ENCODE measurements around the gene CSF1R.

- TF ChIP-seq CTCF (IDR thresholded peaks at IDR 0.05; ENCODE audit: poor library complexity, severe bottlenecking) (no peak), TAF1 (IDR thresholded peaks at IDR 0.05; ENCODE audit: low read depth) (no peak), REST (IDR thresholded peaks at IDR 0.05; ENCODE audit: borderline replicate concordance) (no peak), EP300 (conservative IDR thresholded peaks at IDR 0.05; ENCODE audit: poor library complexity, severe bottlenecking) (no peak), POLR2AphosphoS5 (IDR thresholded peaks at IDR 0.05) (no peak), EZH2 (IDR thresholded peaks at IDR 0.05; ENCODE audit: borderline replicate concordance, insufficient read depth, low read length, poor library complexity, severe bottlenecking) (no peak), SMC3 (conservative IDR thresholded peaks at IDR 0.05; ENCODE audit: poor library complexity) (no peak), RAD21 (conservative IDR thresholded peaks at IDR 0.05) (no peak), MXI1 (conservative IDR thresholded peaks at IDR 0.05; ENCODE audit: poor library complexity, severe bottlenecking) (no peak)
Observed at GRCh38 chr5:150107909-150108447, 21.6 kb upstream of the CSF1R start.

All from neural cell (in vitro differentiated cells).